GM18519 (cell line): ENCODE results near the gene KRTAP10-7.
"Not testable (repeated sequence)": the region's sequence is repeated elsewhere in the genome, so short reads cannot be mapped to it uniquely, and the experiment has no call there.

ENCODE experiments used
- ATAC-seq: cut with Tn5 transposase; IDR thresholded peaks from one replicate; pipeline ENCODE4 v1.9.1; 2021; ENCODE audit warnings: mild to moderate bottlenecking, moderate library complexity; ENCODE audit not compliant: unreplicated experiment, low FRiP score

Gene KRTAP10-7

GRCh38 chr21:44609193-44609592 is 8.8 kb downstream of the KRTAP10-7 start:
- no peak for ATAC-seq

- ATAC-seq = not testable (repeated sequence)
Measured at GRCh38 chr21:44610157-44610843, 9.9 kb downstream of the KRTAP10-7 start.

GRCh38 chr21:44611551-44611950 is 11.2 kb downstream of the KRTAP10-7 start:
- no peak for ATAC-seq

- no peak for ATAC-seq
Measured at GRCh38 chr21:44612029-44612486, 11.7 kb downstream of the KRTAP10-7 start, which contains the start of gene KRTAP10-8. Gene KRTAP10-8 (plus strand): TSS chr21:44612079. CDS start chr21:44612101, 22 bp downstream.

- ATAC-seq = no peak
Measured at GRCh38 chr21:44612669-44613229, 12.4 kb downstream of the KRTAP10-7 start.

GRCh38 chr21:44613386-44614155 is 13.2 kb downstream of the KRTAP10-7 start:
- ATAC-seq = no peak

GRCh38 chr21:44614161-44614631 is 13.8 kb downstream of the KRTAP10-7 start:
- no peak for ATAC-seq

GRCh38 chr21:44614961-44615391 is 14.6 kb downstream of the KRTAP10-7 start:
- no peak for ATAC-seq

GRCh38 chr21:44615466-44615865 is 15.1 kb downstream of the KRTAP10-7 start:
- no peak for ATAC-seq

GRCh38 chr21:44615911-44616590 is 15.7 kb downstream of the KRTAP10-7 start:
- ATAC-seq = no peak

- no peak for ATAC-seq
Measured at GRCh38 chr21:44616591-44616926, 16.2 kb downstream of the KRTAP10-7 start.

GRCh38 chr21:44617071-44617501 is 16.7 kb downstream of the KRTAP10-7 start:
- no peak for ATAC-seq

- ATAC-seq = no peak
Measured at GRCh38 chr21:44618504-44618903, 18.1 kb downstream of the KRTAP10-7 start.

GRCh38 chr21:44618909-44619308 is 18.5 kb downstream of the KRTAP10-7 start:
- no peak for ATAC-seq

- no peak for ATAC-seq
Measured at GRCh38 chr21:44619886-44620285, 19.5 kb downstream of the KRTAP10-7 start.

- ATAC-seq = no peak
Measured at GRCh38 chr21:44623575-44623974, 23.2 kb downstream of the KRTAP10-7 start.

GRCh38 chr21:44625756-44626155 is 25.4 kb downstream of the KRTAP10-7 start:
- ATAC-seq = no peak

GRCh38 chr21:44626262-44626661 is 25.9 kb downstream of the KRTAP10-7 start:
- no peak for ATAC-seq

- no peak for ATAC-seq
Measured at GRCh38 chr21:44626673-44627143, 26.3 kb downstream of the KRTAP10-7 start, which contains the start of gene KRTAP10-9. Gene KRTAP10-9 (plus strand): TSS chr21:44627093. CDS start chr21:44627172, 79 bp downstream.

- ATAC-seq = not testable (repeated sequence)
Measured at GRCh38 chr21:44627181-44627822, 26.9 kb downstream of the KRTAP10-7 start.
